Measurements from ENCODE around the gene DNASE1L3.

DNA sequence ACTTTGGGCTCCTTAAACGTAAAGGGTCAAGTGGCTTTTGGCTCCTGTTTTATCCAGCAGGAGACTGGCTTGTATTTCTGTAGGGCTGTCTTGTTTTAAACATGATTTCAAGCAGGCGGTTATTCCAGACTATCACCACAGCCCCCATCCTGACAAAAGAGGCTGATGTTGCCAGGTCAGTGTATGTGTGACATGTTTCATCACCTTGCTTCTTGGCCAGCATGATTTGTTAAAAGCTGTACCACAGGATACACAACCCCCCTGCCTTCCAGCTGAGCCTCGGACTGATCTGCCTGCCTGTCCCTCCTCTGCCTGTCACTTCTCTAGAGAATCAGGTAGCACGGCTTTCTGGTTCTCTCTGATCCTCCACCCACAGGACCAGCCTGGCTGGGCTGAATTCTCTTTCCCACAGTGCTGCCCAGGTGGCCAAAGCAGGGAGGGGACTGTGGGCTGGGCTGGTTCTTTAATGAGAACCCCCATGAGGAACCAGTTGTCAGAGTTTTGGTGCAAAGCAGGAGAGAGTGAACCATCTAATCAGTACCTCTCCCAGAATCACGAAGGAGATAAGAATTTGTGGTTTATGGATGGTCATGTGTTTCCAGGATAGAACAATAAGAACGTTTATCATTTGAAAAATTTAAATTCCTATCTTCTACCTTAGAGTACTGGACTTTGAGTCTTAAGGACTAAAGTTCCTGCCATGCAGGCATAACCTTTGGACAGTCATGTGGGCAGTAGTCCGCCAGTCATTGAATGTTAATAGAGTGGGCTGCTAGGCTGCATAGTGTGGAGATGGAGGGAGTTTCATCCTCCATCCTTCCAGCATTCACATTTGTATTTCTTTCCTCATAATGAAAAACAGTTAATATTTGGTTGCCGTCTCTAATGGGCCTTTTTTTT, 35.6 kb upstream of the DNASE1L3 start:
- TF ChIP-seq, protein P1, sequence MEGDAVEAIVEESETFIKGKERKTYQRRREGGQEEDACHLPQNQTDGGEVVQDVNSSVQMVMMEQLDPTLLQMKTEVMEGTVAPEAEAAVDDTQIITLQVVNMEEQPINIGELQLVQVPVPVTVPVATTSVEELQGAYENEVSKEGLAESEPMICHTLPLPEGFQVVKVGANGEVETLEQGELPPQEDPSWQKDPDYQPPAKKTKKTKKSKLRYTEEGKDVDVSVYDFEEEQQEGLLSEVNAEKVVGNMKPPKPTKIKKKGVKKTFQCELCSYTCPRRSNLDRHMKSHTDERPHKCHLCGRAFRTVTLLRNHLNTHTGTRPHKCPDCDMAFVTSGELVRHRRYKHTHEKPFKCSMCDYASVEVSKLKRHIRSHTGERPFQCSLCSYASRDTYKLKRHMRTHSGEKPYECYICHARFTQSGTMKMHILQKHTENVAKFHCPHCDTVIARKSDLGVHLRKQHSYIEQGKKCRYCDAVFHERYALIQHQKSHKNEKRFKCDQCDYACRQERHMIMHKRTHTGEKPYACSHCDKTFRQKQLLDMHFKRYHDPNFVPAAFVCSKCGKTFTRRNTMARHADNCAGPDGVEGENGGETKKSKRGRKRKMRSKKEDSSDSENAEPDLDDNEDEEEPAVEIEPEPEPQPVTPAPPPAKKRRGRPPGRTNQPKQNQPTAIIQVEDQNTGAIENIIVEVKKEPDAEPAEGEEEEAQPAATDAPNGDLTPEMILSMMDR (IDR thresholded peaks at IDR 0.05; ENCODE audit: insufficient read depth, low read length, poor library complexity, severe bottlenecking): no peak
- TF ChIP-seq EZH2phosphoT487 (conservative IDR thresholded peaks at IDR 0.05; ENCODE audit: low read length): no peak
